Spleen (tissue), 7 donors: ENCODE measurements around the gene MYOD1.

Source experiments
- CTCF ChIP-seq, 11 experiments: fragments of 200-600 bp in 7 of 11; fragments of 450-650 bp in 4 of 11; sonication (generic) in 4 of 11; IDR thresholded peaks in 8 of 11; conservative IDR thresholded peaks in 3 of 11; 1 replicate in 7 of 11; 2 replicates in 4 of 11; pipeline versions ENCODE4 v1.4.0 to v1.8.0; 2016 to 2021; ENCODE audit warnings: antibody characterized with exemption in 11 of 11, inconsistent platforms in 4 of 11, mild to moderate bottlenecking in 1 of 11
- POLR2A ChIP-seq, 3 donors: fragments of 450-650 bp; IDR thresholded peaks; one replicate each; pipeline ENCODE4 v1.5.1; 2017; ENCODE audit warnings: antibody characterized with exemption in 3 of 3, mild to moderate bottlenecking in 1 of 3
- POLR2AphosphoS5 ChIP-seq, 3 donors: sonication (generic); formaldehyde crosslinking; IDR thresholded peaks; one replicate each; pipeline ENCODE4 v1.5.1; 2017; ENCODE audit warnings: antibody characterized with exemption in 3 of 3
- donor health status: DM: no; HTN: no; CAD: no; lungs with moderate emphysema.
- donor health status: DM: no; HTN: no; CAD: no.
- donor health status: DM: no; HTN: no; CAD: no.

- no peak for TF ChIP-seq CTCF (IDR thresholded peaks at IDR 0.05 in 8 of 11, conservative IDR thresholded peaks at IDR 0.05 in 3 of 11)
- TF ChIP-seq POLR2A (IDR thresholded peaks at IDR 0.05) = no peak
- no peak for TF ChIP-seq POLR2AphosphoS5 (IDR thresholded peaks at IDR 0.05)
Observed at GRCh38 chr11:17714870-17715269, 4.5 kb upstream of the MYOD1 start.
